Measurements from ENCODE around the gene SYMPK. TPM values are rescaled to one million over a fixed set of nuclear protein-coding genes. Genes with fewer than 3 reads are reported as not detected.
"Not testable (repeated sequence)": the region's sequence is repeated elsewhere in the genome, so short reads cannot be mapped to it uniquely, and the experiment has no call there.

SYMPK gene
- total and polyA plus RNA-seq, 12 donors = 22.4 to 75.0 (median 33.0) TPM

DNA sequence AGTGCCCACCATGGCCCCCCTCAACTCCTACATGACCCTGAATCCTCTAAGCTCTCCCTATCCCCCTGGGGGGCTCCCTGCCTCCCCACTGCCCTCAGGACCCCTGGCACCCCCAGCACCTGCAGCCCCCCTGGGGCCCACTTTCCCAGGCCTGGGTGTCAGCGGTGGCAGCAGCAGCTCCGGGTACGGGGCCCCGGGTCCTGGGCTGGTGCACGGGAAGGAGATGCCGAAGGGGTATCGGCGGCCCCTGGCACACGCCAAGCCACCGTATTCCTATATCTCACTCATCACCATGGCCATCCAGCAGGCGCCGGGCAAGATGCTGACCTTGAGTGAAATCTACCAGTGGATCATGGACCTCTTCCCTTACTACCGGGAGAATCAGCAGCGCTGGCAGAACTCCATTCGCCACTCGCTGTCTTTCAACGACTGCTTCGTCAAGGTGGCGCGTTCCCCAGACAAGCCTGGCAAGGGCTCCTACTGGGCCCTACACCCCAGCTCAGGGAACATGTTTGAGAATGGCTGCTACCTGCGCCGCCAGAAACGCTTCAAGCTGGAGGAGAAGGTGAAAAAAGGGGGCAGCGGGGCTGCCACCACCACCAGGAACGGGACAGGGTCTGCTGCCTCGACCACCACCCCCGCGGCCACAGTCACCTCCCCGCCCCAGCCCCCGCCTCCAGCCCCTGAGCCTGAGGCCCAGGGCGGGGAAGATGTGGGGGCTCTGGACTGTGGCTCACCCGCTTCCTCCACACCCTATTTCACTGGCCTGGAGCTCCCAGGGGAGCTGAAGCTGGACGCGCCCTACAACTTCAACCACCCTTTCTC is 9.4 kb upstream of the SYMPK start:
- H3K36me3 ChIP-seq = no peaks in the 10 kb centered on the region
- WGBS, 2 donors = 92 to 94% methylated on average over 32 to 34 of the region's 34 CpGs
- intact Hi-C loops (cut with DNase I) = no loop called here
- ATAC-seq (no peak), DNase-seq (no peak)
- peaks cover 0 to 16% (median 0%) of the 10 kb centered on the region in 7 donors for H3K27me3 ChIP-seq
- H3K27ac ChIP-seq = no peak overlapping the region
- TF ChIP-seq CTCF (IDR thresholded peaks at IDR 0.05) = no peak
- peaks cover 5 to 12% (median 10%) of the 10 kb centered on the region in 9 donors for H3K4me1 ChIP-seq
- no peaks in the 10 kb centered on the region for H3K9me3 ChIP-seq
- no peak overlapping the region for H3K4me3 ChIP-seq

DNA sequence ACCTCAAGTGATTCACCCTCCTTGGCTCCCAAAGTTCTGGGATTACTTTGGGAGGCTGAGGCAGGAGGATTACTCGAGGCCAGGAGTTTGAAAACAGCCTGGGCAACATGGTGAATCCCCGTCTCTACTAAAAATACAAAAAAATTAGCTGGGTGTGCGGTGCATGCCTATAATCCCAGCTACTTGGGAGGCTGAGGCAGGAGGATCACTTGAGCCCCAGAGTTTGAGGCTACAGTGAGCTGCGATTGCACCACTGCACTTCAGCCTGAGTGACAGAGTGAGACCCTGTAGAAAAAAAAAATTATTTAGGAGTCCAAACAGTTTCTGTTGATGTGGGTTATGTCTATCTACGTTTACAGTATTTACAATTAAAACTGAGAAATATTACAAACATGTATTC is 7.9 kb upstream of the SYMPK start:
- no peaks in the 10 kb centered on the region for H3K36me3 ChIP-seq
- H3K9me3 ChIP-seq = no peaks in the 10 kb centered on the region
- WGBS, 2 donors = 80 to 83% methylated on average over 5 of the region's 5 CpGs
- no peaks in the 10 kb centered on the region for H3K4me1 ChIP-seq
- intact Hi-C loops (cut with DNase I) = no loop called here
- no peak overlapping the region for H3K27ac ChIP-seq
- no peak for TF ChIP-seq CTCF (IDR thresholded peaks at IDR 0.05)
- no peak for DNase-seq
- H3K4me3 ChIP-seq = no peak overlapping the region
- H3K27me3 ChIP-seq = peaks cover 0 to 9% (median 3%) of the 10 kb centered on the region in 7 donors
- ATAC-seq = no peak

GRCh38 chr19:45867241-45867640 is 4.3 kb upstream of the SYMPK start:
- DNase-seq; H3K36me3 ChIP-seq; H3K4me3 ChIP-seq; H3K9me3 ChIP-seq; H3K27ac ChIP-seq; intact Hi-C loops (cut with DNase I); ATAC-seq: not testable (repeated sequence)
- H3K4me1 ChIP-seq = peaks cover 0 to 16% (median 14%) of the 10 kb centered on the region in 9 donors
- peaks cover 0 to 31% (median 23%) of the 10 kb centered on the region in 7 donors for H3K27me3 ChIP-seq
- 56 to 78% methylated on average over 4 of the region's 4 CpGs for WGBS, 2 donors

DNA sequence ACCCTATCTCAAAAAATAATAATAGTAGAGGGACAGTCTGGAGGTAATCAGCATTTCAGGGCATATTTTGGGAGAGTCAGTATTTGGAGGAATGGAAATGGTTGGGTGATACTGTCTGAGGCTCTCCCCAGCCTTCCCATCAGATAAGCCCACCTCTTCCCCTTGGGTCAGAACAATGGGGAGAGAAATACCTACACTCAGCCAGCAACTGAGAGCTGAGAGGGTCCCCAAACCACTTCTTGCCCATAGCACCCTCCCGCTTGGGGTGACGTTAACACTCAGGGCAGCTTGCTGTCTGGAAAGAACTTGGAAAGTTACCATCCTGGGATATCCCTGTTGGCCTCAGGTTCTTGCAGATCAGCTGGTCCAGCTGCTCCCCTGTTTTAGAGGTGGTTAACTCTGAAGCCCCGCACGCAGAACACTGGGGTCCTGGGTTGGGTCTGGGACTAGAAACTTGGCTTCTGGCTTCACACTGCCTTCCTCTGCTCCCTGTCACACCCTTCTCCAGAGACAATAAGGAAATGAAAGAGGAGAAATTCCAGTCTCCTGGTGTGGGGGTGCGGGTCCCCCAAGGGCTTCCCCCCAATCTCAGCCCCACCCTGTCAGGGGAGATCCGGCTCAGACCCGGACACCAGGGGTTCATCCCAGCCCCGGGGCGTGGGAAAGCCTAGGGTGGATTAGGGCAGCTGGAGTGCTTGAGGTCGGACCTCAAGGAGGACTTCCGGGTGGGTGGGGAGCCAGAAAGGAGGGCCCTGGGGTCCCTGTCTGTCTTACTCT is 3.6 kb upstream of the SYMPK start:
- no peak for TF ChIP-seq CTCF (IDR thresholded peaks at IDR 0.05)
- peaks cover 0 to 31% (median 23%) of the 10 kb centered on the region in 7 donors for H3K27me3 ChIP-seq
- intact Hi-C loops (cut with DNase I) = no loop called here
- no peak overlapping the region for H3K27ac ChIP-seq
- H3K4me3 ChIP-seq = no peak overlapping the region
- ATAC-seq (no peak), DNase-seq (no peak)
- 52 to 55% methylated on average over 11 of the region's 11 CpGs for WGBS, 2 donors
- H3K36me3 ChIP-seq = peaks cover 0 to 3% (median 0%) of the 10 kb centered on the region in 9 donors
- peaks cover 0 to 23% (median 20%) of the 10 kb centered on the region in 9 donors for H3K4me1 ChIP-seq
- no peaks in the 10 kb centered on the region for H3K9me3 ChIP-seq
